ENCODE measurements around the gene SOX10. TPM values are rescaled to one million over a fixed set of nuclear protein-coding genes. Genes with fewer than 3 reads are reported as not detected.
"Not testable (repeated sequence)": the region's sequence is repeated elsewhere in the genome, so short reads cannot be mapped to it uniquely, and the experiment has no call there.

The SOX10 gene
- total RNA-seq, 1 experiment from 2014 or later: not detected

GRCh38 chr22:37994049-37994448, 9.7 kb upstream of the SOX10 start:
- in situ Hi-C loops (cut with HindIII; ENCODE audit: low pct_unique_long_range_greater_than_20kb, low sequenced_read_pairs): no loop called here
- no peak for DNase-seq (ENCODE audit: low read depth)

- in situ Hi-C loops (cut with HindIII; ENCODE audit: low pct_unique_long_range_greater_than_20kb, low sequenced_read_pairs): no loop called here
- no peak for DNase-seq (ENCODE audit: low read depth)
Measured at GRCh38 chr22:37991731-37992442, 7.5 kb upstream of the SOX10 start.

GRCh38 chr22:37990862-37991261, 6.5 kb upstream of the SOX10 start:
- in situ Hi-C loops (cut with HindIII; ENCODE audit: low pct_unique_long_range_greater_than_20kb, low sequenced_read_pairs): no loop called here

GRCh38 chr22:37990301-37990700, 5.9 kb upstream of the SOX10 start:
- in situ Hi-C loops (cut with HindIII; ENCODE audit: low pct_unique_long_range_greater_than_20kb, low sequenced_read_pairs): no loop called here

More at GRCh38 chr22:37990862-37991261, 6.5 kb upstream of the SOX10 start:
- DNase-seq (ENCODE audit: low read depth): no peak

GRCh38 chr22:37989146-37990045, 5.0 kb upstream of the SOX10 start:
- in situ Hi-C loops (cut with HindIII; ENCODE audit: low pct_unique_long_range_greater_than_20kb, low sequenced_read_pairs): no loop called here

More at GRCh38 chr22:37990301-37990700, 5.9 kb upstream of the SOX10 start:
- DNase-seq (ENCODE audit: low read depth): no peak

GRCh38 chr22:37986371-37986770, 2.0 kb upstream of the SOX10 start:
- in situ Hi-C loops (cut with HindIII; ENCODE audit: low pct_unique_long_range_greater_than_20kb, low sequenced_read_pairs): no loop called here
- no peak for DNase-seq (ENCODE audit: low read depth)

More at GRCh38 chr22:37989146-37990045, 5.0 kb upstream of the SOX10 start:
- DNase-seq (ENCODE audit: low read depth): no peak

GRCh38 chr22:37985751-37986281, 1.5 kb upstream of the SOX10 start:
- DNase-seq (ENCODE audit: low read depth): no peak
- in situ Hi-C loops (cut with HindIII; ENCODE audit: low pct_unique_long_range_greater_than_20kb, low sequenced_read_pairs): no loop called here

GRCh38 chr22:37985050-37985585, 763 bp upstream of the SOX10 start:
- in situ Hi-C loops (cut with HindIII; ENCODE audit: low pct_unique_long_range_greater_than_20kb, low sequenced_read_pairs): no loop called here
- no peak for DNase-seq (ENCODE audit: low read depth)

- in situ Hi-C loops (cut with HindIII; ENCODE audit: low pct_unique_long_range_greater_than_20kb, low sequenced_read_pairs): no loop called here
- DNase-seq (ENCODE audit: low read depth): no peak
Measured at GRCh38 chr22:37982938-37983859, 1.2 kb downstream of the SOX10 start.

- in situ Hi-C loops (cut with HindIII; ENCODE audit: low pct_unique_long_range_greater_than_20kb, low sequenced_read_pairs): no loop called here
- DNase-seq (ENCODE audit: low read depth): no peak
Measured at GRCh38 chr22:37982151-37982785, 2.1 kb downstream of the SOX10 start.

- DNase-seq (ENCODE audit: low read depth): no peak
- in situ Hi-C loops (cut with HindIII; ENCODE audit: low pct_unique_long_range_greater_than_20kb, low sequenced_read_pairs): no loop called here
Measured at GRCh38 chr22:37981282-37982011, 2.9 kb downstream of the SOX10 start.

GRCh38 chr22:37979782-37980181, 4.6 kb downstream of the SOX10 start:
- in situ Hi-C loops (cut with HindIII; ENCODE audit: low pct_unique_long_range_greater_than_20kb, low sequenced_read_pairs): no loop called here
- no peak for DNase-seq (ENCODE audit: low read depth)

GRCh38 chr22:37976547-37976946, 7.8 kb downstream of the SOX10 start:
- in situ Hi-C loops (cut with HindIII; ENCODE audit: low pct_unique_long_range_greater_than_20kb, low sequenced_read_pairs): no loop called here
- DNase-seq (ENCODE audit: low read depth): no peak

- in situ Hi-C loops (cut with HindIII; ENCODE audit: low pct_unique_long_range_greater_than_20kb, low sequenced_read_pairs); DNase-seq (ENCODE audit: low read depth): not testable (repeated sequence)
Measured at GRCh38 chr22:37976022-37976421, 8.3 kb downstream of the SOX10 start.

- in situ Hi-C loops (cut with HindIII; ENCODE audit: low pct_unique_long_range_greater_than_20kb, low sequenced_read_pairs): no loop called here
- DNase-seq (ENCODE audit: low read depth): no peak
Measured at GRCh38 chr22:37975153-37975552, 9.2 kb downstream of the SOX10 start.

- in situ Hi-C loops (cut with HindIII; ENCODE audit: low pct_unique_long_range_greater_than_20kb, low sequenced_read_pairs): no loop called here
- no peak for DNase-seq (ENCODE audit: low read depth)
Measured at GRCh38 chr22:37973271-37974170, 10.8 kb downstream of the SOX10 start.

Data from Caki2 (cell line).